Activated CD4-positive, alpha-beta T cell treated with anti-CD3 and anti-CD28 coated beads, Interleukin-2, amount 50 U/mL, for 24 hours (primary cell): ENCODE results near the gene CDC37.

Experiments
- DNase-seq, 2 donors: peaks; one replicate each; pipeline ENCODE4 v3.0.0-alpha.2; 2020; ENCODE audit warnings: low read depth in 1 of 2, low spot score in 1 of 2

Gene CDC37

DNA sequence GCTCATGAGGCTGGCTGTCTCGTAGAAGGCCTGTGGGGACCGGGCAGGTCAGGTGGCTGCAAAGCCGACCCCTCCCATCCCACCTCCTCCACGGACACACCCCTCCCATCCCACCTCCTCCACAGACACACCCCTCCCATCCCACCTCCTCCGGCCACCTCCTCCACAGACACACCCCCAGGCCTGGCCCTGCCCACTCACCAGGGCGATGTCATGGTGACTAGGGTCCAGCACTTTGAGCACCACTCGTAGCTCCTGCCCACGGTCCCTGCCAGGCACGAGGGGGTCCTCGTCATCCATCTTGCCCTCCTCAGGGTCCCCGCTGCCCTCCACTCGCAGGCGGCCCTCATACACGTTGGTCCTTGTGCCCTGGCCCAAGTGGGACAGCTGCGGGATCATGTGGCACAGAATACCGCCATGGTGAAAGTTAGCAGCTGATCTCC is 41.8 kb downstream of the CDC37 start:
- DNase-seq = no peak

DNA sequence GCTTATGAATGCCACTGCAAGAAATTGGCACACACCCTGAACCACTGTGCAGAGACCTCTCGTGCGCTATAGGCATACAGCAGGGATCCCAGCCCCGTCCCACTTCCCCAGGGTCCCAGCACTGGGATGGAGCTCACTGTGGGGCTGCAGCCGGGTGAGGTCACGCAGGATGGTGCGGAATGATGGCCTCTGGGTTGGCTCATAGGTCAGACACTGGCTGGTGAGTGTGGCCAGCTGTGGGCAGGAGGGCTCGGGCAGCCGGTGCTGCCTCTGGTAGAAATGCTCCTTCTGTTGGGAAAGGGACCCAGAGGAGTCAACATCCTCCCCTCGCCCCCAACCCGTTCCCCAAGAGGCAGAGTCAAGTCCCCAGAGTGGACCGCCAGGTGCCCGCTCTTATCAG is 46.9 kb downstream of the CDC37 start:
- no peak for DNase-seq

DNA sequence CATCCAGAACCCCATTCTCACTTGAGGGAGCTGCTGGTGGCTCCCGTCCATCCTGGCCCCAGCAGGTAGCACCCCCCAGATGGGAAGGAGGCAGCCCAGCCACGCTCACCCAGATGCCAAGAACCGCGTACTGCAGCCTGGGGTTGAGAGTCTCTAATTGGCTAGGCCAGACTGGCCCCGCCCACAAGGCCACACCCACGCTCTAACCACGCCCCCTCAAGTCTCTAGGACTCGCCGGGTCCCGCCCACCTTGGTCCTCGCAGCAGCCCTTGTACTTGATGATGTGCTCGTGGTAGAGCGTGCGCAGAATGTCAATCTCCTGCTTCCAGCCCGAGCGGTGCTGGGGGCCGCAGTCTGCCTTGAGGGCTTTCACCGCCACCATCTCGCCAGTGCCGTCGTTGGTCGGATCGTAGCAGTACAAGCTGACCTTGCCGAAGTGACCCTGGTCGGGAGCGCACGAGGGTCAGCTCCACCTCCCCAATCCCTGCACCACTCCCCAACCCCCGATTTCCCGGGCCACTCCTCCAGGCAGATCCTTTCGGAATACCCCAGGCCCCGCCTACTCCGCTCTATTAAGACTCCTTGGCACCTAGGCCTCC is 49.5 kb downstream of the CDC37 start:
- DNase-seq = peak in 1 of 2 donors; percentile 35

DNA sequence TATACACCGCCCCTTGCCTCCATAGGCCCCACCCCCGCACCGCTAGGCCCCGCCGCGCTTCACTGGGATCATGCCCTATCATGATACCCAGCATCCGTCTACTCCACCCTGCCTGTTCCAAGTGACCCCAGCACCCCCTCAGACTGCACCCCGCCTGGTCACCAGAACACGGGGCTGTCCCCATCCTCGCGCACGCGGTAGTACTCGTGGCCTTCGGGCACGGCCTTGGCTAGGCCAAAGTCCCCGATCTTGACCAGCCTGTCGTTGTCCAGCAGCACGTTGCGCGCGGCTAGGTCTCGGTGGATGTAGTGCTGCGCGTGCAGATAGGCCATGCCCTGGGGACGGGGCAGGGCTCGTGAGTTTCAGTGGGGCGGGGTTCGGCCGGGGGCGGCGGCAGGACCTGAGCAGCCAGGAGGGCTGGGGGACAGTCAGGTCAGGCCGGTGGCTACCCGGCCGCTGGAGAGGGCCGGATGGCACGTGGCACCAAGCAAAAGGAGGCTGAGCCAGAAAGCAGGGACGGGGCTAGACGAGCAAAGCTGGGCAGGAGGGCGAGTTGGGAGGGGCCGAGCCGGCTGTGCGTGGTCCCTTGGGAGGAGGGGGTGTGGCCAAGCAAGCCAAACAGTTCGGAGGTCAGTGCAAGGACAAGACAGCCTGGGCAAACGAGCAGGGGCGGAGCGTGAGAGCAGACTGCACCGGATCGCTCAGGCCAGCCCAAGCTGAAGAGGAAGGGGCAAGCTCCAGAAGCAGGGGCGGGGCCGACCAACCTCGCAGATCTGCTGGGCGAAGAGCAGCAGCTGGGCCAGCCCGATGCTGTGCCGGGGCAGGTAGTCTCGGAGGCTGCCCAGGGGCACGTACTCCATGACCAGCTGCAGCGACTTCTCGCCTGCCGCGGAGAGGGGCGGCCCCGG is 50.3 kb downstream of the CDC37 start:
- DNase-seq = no peak

DNA sequence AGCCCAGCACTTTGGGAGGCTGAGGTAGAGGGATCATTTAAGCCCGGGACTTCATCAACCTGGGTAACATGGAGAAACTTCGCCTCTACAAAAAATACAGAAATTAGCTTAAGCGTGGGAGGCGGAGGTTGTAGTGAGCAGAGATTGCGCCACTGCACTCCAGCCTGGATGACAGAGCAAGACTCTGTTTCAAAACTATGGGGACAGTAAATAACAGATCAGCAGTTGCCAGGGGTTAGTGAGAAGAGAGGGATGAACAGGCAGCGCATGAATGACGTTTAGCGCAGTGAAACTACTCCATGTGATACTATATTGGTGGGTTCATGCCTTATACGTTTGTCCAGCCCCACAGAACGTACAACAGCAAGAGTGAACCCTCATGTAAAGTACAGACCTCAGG is 56.8 kb downstream of the CDC37 start:
- DNase-seq = no peak

DNA sequence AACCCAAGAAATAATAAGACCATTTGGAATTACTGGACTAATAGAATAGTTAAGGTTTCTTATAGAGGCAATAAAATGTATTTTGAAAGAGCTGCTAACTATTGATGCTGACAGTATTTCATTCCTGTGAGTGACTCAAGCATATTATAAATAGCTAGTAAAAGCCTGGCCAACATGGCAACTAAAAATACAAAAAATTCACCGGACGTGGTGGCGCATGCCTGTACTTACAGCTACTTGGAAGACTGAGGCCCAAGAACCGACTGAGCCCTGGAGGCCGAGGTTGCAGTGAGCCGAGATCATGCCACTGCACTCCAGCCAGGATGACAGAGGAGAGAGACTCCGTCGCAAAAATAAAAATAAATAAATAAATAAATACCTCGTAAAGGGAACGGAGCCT is 58.6 kb downstream of the CDC37 start:
- DNase-seq = no peak

DNA sequence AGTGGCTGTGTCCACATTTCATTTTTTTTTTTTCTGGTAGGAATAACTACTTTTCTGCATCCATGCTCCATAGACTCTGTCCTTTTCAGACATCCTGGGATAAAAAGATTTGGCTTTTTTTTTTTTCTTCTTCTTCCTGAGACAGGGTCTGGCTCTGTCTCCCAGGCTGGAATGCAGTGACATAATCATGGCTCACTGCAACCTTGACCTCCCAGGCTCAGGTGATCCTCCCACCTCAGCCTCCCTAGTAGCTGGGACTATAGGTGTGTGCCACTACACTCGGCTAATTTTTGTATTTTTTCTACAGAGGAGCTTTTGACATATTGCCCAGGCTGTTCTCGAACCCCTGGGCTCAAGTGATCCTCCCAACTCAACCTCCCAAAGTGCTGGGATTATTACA is 59.8 kb downstream of the CDC37 start:
- no peak for DNase-seq
